GM21723 (cell line): ENCODE results near the gene CCNB1.
"Not testable (repeated sequence)": the region's sequence is repeated elsewhere in the genome, so short reads cannot be mapped to it uniquely, and the experiment has no call there.

Experiments
- ATAC-seq: cut with Tn5 transposase; IDR thresholded peaks from one replicate; pipeline ENCODE4 v1.9.1; 2021; ENCODE audit warnings: mild to moderate bottlenecking, moderate library complexity; ENCODE audit not compliant: unreplicated experiment

Gene CCNB1

DNA sequence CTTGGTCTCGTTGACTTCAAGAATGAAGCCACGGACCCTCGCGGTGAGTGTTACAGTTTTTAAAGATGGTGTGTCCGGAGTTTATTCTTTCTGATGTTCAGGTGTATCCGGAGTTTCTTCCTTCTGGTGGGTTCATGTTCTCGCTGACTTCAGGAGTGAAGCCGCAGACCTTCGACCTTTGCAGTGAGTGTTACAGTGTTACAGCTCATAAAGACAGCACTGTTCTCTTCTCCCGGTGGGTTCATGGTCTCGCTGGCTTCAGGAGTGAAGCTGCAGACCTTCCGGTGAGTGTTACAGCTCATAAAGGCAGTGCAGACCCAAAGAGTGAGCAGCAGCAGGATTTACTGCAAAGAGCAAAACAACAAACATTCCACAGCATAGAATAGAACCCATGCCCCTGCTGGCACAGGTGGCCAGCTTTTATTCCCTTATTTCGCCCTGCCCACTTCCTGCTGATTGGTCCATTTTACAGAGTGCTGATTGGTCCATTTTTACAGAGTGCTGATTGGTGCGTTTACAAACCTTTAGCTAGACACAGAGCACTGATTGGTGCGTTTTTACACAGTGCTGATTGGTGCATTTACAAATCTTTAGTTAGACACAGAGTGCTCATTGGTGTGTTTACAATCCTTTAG, 14.8 kb downstream of the CCNB1 start:
- not testable (repeated sequence) for ATAC-seq

GRCh38 chr5:69184621-69185020, 17.7 kb downstream of the CCNB1 start:
- ATAC-seq, result no peak

DNA sequence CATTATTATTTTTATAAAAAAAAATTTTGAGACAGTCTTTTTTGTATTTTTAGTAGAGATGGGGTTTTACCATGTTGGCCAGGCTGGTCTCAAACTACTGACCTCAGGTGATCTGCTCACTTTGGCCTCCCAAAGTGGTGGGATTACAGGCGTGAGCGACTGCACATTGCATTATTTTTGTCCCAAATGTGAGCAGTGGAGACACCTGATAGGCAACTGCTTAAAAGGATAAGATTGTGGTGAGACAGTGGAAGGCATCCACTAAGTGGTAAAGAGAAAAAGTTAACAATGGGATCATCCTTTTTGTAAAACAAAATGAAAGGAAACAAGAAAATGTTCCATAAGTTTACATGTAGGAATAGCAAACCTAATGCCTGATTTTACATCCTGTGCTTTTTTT, 20.4 kb downstream of the CCNB1 start:
- no peak for ATAC-seq

- ATAC-seq, result peak; percentile 13
Observed at GRCh38 chr5:69188811-69189161, 21.8 kb downstream of the CCNB1 start.

DNA sequence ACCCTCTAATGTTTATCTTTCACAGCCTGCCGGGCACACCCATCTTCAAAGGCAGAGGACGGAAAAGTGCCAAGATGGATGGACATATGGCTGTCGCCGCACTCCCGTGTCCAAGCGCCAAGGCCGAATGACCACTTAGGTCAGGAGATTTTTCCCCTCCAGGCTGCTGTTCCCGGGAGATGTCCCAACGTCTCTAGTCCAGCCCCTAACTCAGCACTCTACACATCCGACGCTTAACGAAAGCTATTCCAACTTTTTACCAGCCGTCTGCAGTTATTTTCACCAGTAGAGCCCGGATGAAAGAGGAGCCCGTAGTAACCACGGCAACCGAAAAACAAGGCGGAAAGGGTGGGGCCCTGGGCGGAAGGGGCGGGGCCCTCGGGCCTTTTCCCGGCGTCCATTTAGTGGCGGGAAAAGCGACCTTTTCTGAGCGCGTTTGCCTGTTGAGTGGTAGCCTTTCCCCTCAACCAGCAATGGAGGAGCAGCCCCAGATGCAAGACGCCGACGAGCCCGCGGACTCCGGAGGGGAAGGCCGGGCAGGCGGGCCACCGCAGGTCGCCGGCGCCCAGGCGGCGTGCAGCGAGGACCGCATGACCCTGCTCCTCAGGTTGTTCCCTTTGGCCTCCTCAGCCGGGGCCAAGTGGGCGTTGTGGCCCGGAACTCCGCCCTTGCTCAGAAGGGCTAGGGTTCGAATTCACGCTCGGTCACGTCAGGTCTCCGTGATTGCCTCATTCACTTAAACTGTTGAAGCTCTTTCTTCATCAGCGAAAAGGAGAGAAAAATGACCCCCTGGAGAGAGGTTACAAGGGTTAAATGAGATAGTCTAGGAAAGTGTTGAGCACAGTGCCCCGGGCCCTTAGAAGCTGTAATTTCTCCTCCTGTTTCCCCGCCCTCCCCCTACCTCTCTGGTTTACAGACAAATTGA, 22.5 kb downstream of the CCNB1 start, which contains the start of gene CENPH:
TSS of gene CENPH (plus strand) at position 422 of the 925 bp plus-strand sequence. CDS start at position 474, 52 bp downstream.
- ATAC-seq, result peak; percentile 96

GRCh38 chr5:69202497-69202896, 35.5 kb downstream of the CCNB1 start:
- ATAC-seq, result no peak

DNA sequence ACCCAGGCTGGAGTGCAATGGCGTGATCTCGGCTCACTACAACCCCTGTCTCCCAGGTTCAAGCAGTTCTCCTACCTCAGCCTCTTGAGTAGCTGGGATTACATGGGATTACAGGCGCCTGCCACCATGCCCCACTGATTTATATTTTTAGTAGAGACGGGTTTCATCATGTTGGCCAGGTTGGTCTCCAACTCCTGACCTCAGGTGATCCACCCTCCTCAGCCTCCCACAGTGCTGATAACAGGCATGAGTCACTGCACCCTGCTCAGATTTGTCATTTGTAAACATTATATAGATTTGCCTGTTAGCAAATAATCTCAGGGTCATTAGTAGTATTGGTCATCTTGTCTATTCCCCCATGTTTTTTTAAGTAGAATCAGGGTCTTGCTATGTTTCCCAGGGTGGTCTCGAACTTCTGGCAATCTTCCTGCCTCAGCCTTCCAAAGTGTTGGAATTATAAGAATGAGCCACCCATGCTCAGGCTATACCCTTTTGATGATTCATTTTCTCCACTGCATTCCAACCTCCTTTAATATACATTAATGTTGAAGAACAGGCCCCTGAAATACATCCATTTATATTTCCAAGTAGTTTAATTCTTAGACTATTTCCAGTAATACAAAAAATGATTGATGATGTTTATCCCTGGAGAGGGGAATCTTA, 39.7 kb downstream of the CCNB1 start:
- ATAC-seq, result no peak

DNA sequence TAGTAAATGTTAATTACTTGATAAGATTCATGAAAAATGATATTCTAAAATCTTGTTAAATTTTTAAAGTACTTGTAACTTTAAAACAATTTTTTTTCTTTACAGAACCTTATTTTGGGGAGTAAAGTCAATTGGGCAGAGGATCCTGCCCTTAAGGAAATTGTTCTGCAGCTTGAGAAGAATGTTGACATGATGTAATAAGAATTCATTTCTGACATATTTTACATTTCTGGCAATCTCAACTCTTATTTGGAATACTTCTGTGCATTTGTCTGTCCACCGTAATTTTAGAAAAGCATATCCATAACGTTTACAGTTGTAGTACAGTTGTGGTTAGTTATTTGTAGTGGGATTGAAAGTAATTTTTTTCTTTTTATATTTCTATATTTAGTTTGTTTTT, 42.7 kb downstream of the CCNB1 start:
- no peak for ATAC-seq

DNA sequence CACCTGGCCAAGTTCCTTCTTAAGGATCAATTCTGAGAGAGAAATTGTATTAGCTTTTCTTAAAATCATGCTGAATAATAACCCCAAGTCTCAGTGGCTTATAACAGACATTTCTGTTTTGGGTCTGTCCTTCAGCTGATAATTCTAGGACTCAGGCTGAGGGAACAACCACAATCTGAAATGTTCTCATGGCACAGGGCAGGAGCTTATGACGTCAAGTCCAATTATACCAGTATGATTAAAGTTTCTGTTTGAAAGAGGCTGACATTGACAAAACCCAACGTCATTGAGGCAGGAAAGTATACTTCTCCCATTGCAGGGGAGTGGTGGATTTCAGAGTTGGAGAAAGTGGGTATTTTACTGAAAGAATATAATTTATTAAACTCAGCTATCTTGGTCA, 44.2 kb downstream of the CCNB1 start:
- ATAC-seq, result no peak

- ATAC-seq, result peak; percentile 50
Observed at GRCh38 chr5:69212022-69212421, 45.1 kb downstream of the CCNB1 start.

DNA sequence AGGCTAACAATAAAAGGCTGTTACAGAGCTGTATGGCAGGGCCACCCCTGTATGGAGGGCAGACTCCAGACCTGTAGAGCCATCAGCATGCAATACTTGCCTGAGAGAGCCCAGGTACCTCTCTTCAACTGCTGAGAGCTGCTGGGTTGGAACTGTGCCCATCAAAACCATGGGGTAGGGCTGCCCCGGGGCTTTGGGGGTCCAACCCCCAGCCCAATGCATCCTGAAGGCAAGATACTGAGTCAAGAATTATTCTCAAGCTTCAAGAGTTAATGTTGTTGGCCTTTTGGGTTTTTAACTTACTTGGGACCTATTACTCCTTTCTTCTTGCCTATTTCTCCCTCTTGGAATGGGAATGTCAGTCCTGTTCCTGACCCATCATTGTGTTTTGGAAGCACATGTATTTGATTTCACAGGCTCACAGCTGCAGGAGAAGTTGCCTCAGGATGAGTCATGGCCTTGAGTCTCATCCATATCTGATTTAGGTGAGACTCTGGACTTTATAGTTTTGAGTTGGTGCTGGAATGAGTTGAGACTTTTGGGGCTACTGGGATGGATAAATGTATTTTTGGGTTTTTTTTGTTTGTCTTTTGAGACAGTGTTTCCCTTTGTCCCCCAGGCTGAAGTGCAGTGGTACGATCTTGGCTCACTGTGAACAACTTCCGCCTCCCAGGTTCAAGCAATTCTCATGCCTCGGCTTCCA, 46.7 kb downstream of the CCNB1 start:
- ATAC-seq, result no peak

- no peak for ATAC-seq
Observed at GRCh38 chr5:69217151-69217511, 50.2 kb downstream of the CCNB1 start.

- ATAC-seq, result peak; percentile 94
Observed at GRCh38 chr5:69217548-69218526, 50.9 kb downstream of the CCNB1 start.

GRCh38 chr5:69219939-69220338, 53.0 kb downstream of the CCNB1 start:
- no peak for ATAC-seq

DNA sequence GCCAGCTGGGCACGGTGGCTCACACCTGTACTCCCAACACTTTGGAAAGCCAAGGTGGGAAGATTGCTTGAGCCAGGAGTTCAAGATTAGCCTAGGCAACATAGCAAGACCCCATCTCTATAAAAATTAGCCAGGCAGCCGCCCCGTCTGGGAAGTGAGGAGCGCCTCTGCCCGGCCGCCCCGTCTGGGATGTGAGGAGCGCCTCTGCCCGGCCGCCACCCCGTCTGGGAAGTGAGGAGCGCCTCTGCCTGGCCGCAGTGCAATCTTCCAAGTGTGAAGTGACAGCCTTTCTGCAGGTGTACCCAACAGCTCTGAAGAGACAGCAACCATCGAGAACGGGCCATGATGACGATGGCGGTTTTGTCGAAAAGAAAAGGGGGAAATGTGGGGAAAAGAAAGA, 53.4 kb downstream of the CCNB1 start:
- ATAC-seq, result not testable (repeated sequence)

DNA sequence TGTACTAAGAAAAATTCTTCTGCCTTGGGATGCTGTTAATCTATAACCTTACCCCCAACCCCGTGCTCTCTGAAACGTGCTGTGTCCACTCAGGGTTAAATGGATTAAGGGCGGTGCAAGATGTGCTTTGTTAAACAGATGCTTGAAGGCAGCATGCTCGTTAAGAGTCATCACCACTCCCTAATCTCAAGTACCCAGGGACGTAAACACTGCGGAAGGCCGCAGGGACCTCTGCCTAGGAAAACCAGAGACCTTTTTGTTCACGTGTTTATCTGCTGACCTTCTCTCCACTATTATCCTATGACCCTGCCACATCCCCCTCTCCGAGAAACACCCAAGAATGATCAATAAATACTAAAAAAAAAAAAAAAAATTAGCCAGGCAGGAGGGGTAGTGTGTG, 53.9 kb downstream of the CCNB1 start:
- not testable (repeated sequence) for ATAC-seq

- ATAC-seq, result no peak
Observed at GRCh38 chr5:69224520-69224919, 57.6 kb downstream of the CCNB1 start.

GRCh38 chr5:69225860-69226259, 58.9 kb downstream of the CCNB1 start:
- no peak for ATAC-seq
